Hematopoietic multipotent progenitor cell treated with erythropoietin and hydrocortisone succinate and interleukin-3 and kit ligand, for 4 days (in vitro differentiated cells): Measurements from ENCODE around the gene USB1.
A peak's percentile ranks its signal among the peaks of the same experiment; 100 is the strongest.
"Not testable (repeated sequence)": the region's sequence is repeated elsewhere in the genome, so short reads cannot be mapped to it uniquely, and the experiment has no call there.

Source experiments
- DNase-seq: peaks from one replicate; pipeline ENCODE4 v3.0.0-alpha.2; 2015

The USB1 gene

DNA sequence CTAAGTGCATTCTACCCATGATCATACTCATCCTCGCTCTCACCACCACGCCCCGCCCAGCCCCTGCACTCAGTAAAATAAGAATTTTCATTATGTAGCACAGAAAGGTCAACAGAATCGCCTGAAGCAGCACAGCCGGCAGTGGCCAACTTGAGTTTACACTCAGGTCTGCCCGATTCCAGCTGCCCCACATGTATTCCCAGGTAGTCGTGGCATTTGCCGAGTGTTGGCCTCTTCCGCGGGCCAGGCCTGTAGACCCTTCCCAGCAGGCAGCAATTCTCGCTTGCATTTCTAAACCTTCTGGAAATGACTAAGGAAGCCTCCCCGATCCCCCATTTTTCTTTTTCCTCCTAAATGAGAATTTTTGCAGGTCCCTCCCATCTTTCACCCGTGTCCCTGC lies 30.9 kb upstream of the USB1 start:
- no peak for DNase-seq

DNA sequence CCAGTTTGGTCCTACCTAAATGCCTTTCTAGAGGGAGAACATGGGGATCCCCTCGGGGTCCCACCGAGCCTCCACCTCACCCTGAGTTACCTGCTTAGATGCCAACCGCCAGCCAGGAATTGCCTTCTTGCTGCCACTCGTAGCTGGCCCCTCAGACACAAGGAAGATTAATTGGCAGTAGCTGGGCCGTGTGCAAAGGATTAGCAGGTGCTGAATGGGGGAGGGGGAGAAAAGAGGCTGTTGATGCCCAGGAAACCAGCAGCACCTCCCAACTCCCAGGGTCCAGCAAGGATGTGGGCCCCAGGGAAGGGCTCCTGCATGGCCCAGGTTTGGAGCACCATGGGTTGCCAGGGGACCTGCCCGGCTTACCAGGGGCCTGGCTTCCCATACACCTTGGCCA lies 30.2 kb upstream of the USB1 start, which contains the start of gene CNGB1:
CNGB1 (minus strand) TSS at position 159 of the 400 bp plus-strand sequence. CDS start 3,842 bp downstream, outside the sequence.
- no peak for DNase-seq

DNA sequence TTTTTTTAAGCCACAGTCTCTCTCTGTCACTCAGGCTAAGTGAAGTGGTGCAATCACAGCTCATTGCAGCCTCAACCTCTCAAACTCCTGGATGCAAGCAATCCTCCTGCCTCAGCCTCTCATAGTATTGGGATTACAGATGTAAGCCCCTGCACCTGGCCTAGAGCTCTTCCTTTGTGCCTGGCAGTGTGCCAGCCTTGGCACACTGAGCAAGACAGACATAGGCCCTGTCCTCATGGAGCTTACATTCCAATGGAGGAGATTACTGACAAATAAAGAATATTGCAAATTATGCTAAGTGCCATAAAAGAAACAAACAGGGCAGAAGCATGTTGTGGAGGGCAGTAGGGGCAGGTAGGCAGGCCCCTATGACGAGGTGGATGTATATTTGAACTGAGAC lies 29.4 kb upstream of the USB1 start:
- DNase-seq = no peak

- DNase-seq = peak; percentile 57
Measured at GRCh38 chr16:57972306-57972705, 28.9 kb upstream of the USB1 start.

- DNase-seq = peak; percentile 82
Measured at GRCh38 chr16:57976331-57976796, 24.8 kb upstream of the USB1 start.

DNA sequence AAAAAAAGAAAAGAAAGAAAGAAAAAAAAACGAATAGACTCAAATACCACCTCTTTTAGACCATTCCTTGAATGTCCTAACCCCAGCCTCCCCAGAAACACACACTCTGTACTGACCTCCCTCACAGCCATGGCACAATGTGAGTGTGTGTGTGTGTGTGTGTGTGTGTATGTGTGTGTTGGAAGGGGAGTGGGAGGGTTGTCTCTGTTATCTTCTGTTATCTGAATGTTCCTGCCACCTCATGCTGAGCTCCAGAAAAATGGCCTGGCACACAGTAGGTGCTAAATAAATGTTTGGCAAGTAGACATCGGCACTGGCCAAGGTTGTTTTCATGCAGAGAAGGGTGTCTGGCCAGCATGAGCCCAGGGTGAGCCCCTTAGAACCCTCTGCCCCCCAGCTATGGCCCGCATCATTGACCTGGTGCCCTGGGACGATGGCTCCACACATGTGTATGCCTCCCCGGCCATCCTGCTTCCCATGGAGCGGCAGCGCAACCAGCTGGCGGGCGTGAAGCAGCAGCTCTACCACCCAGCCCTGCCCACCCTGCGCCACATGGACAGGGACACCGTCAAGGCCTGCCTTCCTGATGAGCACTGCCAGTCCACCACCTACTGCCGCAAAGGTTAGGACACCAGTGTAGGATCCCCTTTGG lies 23.7 kb upstream of the USB1 start:
- peak; percentile 47 for DNase-seq

GRCh38 chr16:57978070-57978465 lies 23.1 kb upstream of the USB1 start:
- not testable (repeated sequence) for DNase-seq

DNA sequence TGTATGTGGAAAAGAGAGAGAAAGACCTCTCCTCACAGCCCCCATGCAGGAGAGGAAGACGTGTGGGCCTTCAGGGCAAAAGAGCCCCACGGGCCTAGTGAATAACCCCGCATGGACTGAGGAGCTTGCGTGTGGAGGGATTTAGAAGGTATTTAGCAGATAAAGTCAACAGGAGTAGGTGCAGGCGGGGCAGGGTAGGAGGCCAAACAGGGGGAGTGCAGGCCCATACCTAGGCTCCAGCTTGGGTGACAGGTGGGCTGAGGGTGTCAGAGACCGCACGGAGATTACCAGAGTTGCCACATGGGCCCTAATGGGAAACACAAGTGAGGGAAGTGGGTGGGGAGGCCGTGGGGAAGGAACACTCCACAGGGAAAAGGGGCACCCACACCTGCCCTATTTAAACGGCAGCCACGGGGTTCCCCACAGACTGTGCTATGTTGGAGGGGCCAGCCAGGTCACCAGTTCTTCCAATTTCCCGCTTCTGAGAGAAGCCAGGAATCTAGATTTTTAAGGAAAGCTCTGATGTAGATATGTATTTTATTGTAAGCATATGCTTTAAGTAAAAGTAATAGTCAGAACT lies 22.1 kb upstream of the USB1 start:
- DNase-seq = no peak

- DNase-seq = no peak
Measured at GRCh38 chr16:57981636-57982035, 19.6 kb upstream of the USB1 start.

DNA sequence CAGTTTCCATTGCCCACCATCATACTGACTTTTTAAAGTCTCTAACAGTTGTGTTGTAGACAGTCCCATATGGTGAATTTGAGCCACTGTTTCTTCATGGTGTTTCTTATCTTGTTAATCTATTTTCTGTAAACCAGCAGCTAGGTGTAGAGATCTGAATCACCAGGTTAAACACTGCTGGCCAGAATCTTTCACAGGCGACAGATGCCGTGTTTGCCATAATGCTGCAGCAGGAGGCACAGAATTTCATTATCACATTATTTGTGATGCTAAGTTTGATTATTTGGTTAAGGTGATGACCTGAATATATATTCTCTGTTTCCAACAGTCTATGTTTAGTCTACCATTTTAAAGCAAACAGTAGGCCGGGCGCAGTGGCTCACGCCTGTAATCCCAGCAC lies 18.8 kb upstream of the USB1 start:
- no peak for DNase-seq

GRCh38 chr16:57984443-57985203 lies 16.6 kb upstream of the USB1 start:
- DNase-seq = peak; percentile 94

DNA sequence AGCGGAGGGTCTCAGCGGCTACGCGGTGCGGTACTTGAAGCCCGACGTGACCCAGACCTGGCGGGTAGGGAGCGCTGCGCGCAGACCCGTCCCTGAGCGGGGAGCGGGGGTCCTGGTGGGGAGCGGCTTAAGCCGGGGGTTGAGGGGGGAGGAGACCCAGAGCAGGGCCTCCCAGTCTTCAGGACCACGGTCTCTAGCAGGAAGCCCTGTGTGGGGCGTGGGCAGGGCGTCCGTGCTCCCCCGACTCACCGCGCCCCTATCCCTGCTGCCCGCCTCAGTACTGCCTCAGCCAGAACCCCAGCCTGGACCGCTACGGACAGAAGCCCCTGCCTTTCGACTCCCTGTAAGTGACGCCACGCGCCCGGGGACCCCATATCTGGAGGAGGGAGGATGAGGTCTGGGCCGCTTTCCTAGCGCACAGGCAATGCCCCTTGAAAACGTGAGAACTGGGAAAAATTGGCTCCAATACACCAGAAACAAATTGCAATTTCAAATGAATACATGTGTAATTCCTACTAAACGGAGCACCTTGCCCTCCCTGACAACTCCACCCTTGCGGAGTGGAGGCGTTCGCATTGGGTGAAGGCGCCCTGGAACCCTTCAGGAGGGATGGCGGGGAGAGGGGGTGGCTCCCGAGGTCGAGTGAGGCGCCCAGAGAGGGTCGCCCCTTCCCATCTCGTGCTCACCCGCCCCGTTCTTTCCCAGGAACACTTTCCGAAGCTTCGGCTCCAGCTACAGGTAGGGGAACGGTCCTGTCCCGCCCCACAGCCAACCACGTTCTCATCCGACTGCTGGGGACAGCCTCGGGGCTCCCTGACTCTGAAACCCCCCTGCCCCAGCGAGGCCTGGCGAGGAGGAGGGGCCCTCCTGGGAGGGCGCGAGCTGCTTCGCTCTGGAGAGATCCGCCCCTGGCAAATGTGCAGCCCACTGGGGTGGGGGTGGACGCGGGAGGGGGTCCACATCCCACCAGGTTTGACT lies 15.7 kb upstream of the USB1 start:
- DNase-seq = peak; percentile 30

DNA sequence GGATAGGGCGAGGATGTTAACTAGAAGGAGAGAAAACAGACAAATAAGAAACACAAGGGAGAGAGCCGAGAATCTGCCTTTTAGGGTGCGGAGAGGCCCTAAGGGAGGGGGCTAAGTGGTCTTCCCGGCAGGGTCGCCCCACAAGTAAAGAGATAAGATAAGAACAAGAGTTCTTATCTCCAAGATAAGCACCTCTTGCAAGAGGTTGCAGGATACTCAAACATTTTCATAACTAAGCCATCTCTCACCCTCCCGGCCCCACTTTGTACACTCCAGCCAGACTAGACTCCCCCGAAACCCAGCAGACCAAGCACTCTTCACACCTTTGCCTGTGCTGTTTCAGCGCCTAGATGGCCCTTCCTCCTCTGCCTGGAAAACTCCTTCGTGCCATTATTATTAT lies 15.0 kb upstream of the USB1 start:
- no peak for DNase-seq

DNA sequence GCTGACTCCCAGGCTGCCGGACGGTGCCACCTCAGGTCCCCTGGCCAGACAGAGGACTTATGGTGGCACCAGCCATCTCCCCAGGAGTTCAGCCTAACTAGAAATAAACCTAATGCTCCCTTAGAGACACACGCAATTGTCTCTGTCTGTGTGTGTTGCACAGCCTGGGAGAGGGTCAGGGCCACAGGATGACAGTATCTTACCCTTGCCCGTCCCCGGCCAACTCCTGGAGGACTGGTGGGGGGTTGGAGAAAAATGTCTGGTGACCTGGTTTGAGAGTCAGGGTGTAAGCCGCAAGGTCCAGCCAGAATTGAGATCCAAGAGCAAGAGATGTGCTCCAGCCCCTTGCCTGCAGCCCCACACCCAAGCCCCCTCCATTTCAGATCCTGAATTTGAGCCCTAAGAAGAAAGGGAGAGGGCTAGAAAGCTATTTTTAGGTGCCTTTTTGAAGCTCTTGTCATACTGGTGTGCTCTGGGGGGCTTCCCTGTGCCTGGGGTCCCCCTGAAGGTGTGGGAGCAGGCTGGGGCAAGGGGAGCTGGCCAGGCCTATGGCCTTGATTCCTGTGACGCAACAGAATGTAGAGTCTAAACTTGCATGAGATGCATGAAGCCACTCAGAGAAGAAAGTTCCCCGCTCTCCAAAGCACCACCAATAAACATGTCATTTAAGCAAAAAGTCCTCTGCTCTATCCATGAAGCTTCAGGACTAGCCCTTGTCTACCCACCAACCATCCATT lies 13.6 kb upstream of the USB1 start:
- DNase-seq = no peak

- DNase-seq = no peak
Measured at GRCh38 chr16:57988929-57989328, 12.3 kb upstream of the USB1 start.

- no peak for DNase-seq
Measured at GRCh38 chr16:57991551-57992059, 9.6 kb upstream of the USB1 start.

DNA sequence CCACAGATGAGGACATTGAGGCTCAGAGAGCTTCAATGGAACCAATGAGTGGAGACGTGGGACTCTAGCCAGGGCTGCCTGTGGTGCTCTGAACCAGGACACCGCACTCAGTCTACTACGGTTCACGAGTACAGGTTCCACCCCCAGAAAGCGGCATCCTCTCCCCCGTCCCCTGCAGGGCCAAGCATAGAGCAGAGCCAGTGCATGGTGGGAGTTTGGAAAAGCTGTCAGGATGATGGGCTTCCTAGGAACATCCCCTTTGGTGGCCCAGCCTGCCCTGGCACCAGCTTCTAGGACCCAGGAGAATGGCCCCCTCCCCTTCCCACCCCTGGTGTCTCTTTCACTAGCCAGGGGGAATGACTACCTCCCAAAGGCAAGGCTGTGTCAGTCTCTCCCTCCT lies 9.1 kb upstream of the USB1 start:
- no peak for DNase-seq

DNA sequence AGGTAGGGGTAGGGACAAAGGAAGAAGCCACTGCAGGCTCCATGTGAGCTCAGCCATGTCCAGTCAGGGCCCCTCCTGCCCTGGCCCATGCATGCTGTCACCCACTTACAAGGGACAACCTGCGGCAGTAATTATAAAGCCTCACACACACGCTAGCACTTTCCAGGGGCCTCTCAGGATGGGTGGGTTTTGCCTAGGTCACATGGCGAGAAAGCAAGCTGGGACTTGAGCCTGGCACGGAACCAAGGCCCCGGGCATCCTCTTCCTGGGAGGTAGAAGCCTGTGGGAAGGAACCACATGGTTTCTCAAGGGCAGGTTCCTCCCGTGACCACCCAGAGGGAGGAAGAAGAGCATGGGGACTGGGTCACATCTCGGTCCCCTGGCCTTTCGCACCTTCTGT lies 7.8 kb upstream of the USB1 start:
- no peak for DNase-seq

DNA sequence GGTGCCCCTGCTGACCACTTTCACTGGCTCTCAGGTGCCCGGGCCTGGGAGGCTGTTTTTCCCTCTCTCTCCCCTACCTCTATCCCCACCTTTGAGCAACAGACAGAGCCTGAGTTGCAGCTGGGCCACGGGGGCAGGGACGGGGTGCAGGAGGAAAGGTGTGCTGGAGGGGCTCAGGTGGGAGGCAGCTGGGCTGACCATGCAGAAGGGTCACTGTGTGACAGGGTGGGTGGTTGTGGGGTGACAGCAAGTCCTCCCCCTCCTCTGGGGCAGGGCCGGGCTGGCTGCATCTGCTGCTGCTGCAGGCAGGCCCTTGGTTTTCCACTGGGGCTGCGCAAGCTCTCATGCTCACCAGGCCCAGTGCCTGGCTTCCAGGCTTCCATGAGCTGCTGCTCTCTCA lies 7.3 kb upstream of the USB1 start:
- DNase-seq = no peak

GRCh38 chr16:57994361-57994760 lies 6.8 kb upstream of the USB1 start:
- no peak for DNase-seq

DNA sequence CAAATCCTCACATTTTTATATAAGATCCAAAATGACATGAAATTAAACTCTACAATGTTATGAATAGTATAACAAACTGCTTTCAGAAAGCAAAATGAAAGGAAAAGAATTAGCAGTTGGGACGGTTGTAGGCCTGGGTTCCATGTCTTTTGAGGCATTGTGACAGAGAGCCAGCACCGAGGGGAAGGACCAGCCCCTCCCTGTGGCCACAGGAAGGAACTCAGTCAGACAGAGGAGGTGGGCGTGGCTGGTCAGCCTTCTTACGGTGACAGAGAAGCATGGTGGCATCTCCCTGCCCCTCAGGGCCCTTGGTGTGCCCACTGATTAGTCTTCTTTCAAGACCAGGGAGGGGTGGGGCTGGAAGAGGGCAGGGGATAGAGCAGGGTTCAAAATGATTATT lies 6.4 kb upstream of the USB1 start:
- DNase-seq = peak; percentile 90
